HS-27A (cell line): ENCODE results near the gene SS18L1.

ENCODE experiments used
- DNase-seq: peaks from one replicate; pipeline ENCODE4 v3.0.0-alpha.2; 2012; ENCODE audit warnings: low read depth, missing footprints

Gene SS18L1

GRCh38 chr20:62195736-62196135 lies 52.2 kb downstream of the SS18L1 start:
- DNase-seq, result no peak

- no peak for DNase-seq
Observed at GRCh38 chr20:62196286-62196685, 52.7 kb downstream of the SS18L1 start.

- DNase-seq, result no peak
Observed at GRCh38 chr20:62197311-62197710, 53.7 kb downstream of the SS18L1 start.

- DNase-seq, result no peak
Observed at GRCh38 chr20:62197801-62198200, 54.2 kb downstream of the SS18L1 start.

- DNase-seq, result no peak
Observed at GRCh38 chr20:62198496-62198895, 54.9 kb downstream of the SS18L1 start.

GRCh38 chr20:62198931-62199330 lies 55.4 kb downstream of the SS18L1 start:
- no peak for DNase-seq

- no peak for DNase-seq
Observed at GRCh38 chr20:62200491-62201172, 57.1 kb downstream of the SS18L1 start.

- no peak for DNase-seq
Observed at GRCh38 chr20:62201173-62202082, 57.9 kb downstream of the SS18L1 start.

GRCh38 chr20:62202083-62202395 lies 58.5 kb downstream of the SS18L1 start:
- DNase-seq, result no peak

GRCh38 chr20:62202676-62203377 lies 59.3 kb downstream of the SS18L1 start:
- DNase-seq, result no peak

- DNase-seq, result no peak
Observed at GRCh38 chr20:62203378-62204030, 59.9 kb downstream of the SS18L1 start.

GRCh38 chr20:62205618-62206387 lies 62.2 kb downstream of the SS18L1 start:
- no peak for DNase-seq

- no peak for DNase-seq
Observed at GRCh38 chr20:62206388-62206775, 62.8 kb downstream of the SS18L1 start.

- DNase-seq, result no peak
Observed at GRCh38 chr20:62208061-62208794, 64.7 kb downstream of the SS18L1 start.

- DNase-seq, result no peak
Observed at GRCh38 chr20:62208795-62209755, 65.5 kb downstream of the SS18L1 start.

- no peak for DNase-seq
Observed at GRCh38 chr20:62209850-62210495, 66.4 kb downstream of the SS18L1 start.

- DNase-seq, result no peak
Observed at GRCh38 chr20:62210496-62210855, 66.9 kb downstream of the SS18L1 start.

- no peak for DNase-seq
Observed at GRCh38 chr20:62211216-62211615, 67.6 kb downstream of the SS18L1 start.

- DNase-seq, result no peak
Observed at GRCh38 chr20:62211769-62212288, 68.3 kb downstream of the SS18L1 start.
